ENCODE results near the gene AGFG2.

DNA sequence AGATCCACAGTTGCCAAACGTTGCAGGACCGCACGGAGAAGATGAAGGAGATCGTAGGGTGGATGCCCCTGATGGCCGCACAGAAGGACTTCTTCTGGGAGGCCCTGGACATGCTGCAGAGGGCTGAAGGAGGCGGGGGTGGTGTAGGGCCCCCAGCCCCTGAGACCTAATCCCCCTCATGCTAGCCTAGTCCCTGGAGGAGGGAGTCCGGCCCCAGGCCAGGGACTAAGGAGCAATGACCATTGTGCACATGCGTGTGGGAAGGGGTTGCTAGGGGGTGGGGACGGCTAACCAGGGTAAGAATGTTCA is 61.7 kb downstream of the AGFG2 start:
- TF ChIP-seq, protein P1, sequence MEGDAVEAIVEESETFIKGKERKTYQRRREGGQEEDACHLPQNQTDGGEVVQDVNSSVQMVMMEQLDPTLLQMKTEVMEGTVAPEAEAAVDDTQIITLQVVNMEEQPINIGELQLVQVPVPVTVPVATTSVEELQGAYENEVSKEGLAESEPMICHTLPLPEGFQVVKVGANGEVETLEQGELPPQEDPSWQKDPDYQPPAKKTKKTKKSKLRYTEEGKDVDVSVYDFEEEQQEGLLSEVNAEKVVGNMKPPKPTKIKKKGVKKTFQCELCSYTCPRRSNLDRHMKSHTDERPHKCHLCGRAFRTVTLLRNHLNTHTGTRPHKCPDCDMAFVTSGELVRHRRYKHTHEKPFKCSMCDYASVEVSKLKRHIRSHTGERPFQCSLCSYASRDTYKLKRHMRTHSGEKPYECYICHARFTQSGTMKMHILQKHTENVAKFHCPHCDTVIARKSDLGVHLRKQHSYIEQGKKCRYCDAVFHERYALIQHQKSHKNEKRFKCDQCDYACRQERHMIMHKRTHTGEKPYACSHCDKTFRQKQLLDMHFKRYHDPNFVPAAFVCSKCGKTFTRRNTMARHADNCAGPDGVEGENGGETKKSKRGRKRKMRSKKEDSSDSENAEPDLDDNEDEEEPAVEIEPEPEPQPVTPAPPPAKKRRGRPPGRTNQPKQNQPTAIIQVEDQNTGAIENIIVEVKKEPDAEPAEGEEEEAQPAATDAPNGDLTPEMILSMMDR (IDR thresholded peaks at IDR 0.05 in 2 of 3, conservative IDR thresholded peaks at IDR 0.05 in 1 of 3; ENCODE audit: control insufficient read depth in 2 of 3, extremely low read depth in 1 of 3, insufficient read depth in 1 of 3, low read depth in 3 of 3, low read length in 3 of 3), result no peak
- TF ChIP-seq, protein P2, sequence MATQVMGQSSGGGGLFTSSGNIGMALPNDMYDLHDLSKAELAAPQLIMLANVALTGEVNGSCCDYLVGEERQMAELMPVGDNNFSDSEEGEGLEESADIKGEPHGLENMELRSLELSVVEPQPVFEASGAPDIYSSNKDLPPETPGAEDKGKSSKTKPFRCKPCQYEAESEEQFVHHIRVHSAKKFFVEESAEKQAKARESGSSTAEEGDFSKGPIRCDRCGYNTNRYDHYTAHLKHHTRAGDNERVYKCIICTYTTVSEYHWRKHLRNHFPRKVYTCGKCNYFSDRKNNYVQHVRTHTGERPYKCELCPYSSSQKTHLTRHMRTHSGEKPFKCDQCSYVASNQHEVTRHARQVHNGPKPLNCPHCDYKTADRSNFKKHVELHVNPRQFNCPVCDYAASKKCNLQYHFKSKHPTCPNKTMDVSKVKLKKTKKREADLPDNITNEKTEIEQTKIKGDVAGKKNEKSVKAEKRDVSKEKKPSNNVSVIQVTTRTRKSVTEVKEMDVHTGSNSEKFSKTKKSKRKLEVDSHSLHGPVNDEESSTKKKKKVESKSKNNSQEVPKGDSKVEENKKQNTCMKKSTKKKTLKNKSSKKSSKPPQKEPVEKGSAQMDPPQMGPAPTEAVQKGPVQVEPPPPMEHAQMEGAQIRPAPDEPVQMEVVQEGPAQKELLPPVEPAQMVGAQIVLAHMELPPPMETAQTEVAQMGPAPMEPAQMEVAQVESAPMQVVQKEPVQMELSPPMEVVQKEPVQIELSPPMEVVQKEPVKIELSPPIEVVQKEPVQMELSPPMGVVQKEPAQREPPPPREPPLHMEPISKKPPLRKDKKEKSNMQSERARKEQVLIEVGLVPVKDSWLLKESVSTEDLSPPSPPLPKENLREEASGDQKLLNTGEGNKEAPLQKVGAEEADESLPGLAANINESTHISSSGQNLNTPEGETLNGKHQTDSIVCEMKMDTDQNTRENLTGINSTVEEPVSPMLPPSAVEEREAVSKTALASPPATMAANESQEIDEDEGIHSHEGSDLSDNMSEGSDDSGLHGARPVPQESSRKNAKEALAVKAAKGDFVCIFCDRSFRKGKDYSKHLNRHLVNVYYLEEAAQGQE (IDR thresholded peaks at IDR 0.05; ENCODE audit: low read depth, low read length), result no peak
- TF ChIP-seq DPF2 (IDR thresholded peaks at IDR 0.05), result no peak
- TF ChIP-seq BRCA1 (IDR thresholded peaks at IDR 0.05; ENCODE audit: low read depth, low read length), result no peak
- no peak for TF ChIP-seq FOXK2 (IDR thresholded peaks at IDR 0.05)
- no peak for TF ChIP-seq EZH2 (IDR thresholded peaks at IDR 0.05; ENCODE audit: borderline replicate concordance, control insufficient read depth, low read depth, low read length)
- TF ChIP-seq FOS (IDR thresholded peaks at IDR 0.05; ENCODE audit: borderline replicate concordance, extremely low read depth, insufficient read length), result no peak
- no peak for TF ChIP-seq EP300 (IDR thresholded peaks at IDR 0.05; ENCODE audit: borderline replicate concordance in 1 of 2, control insufficient read depth in 1 of 2, low read depth in 2 of 2, low read length in 2 of 2)
- TF ChIP-seq SIN3A (IDR thresholded peaks at IDR 0.05; ENCODE audit: low read depth, low read length), result no peak
- TF ChIP-seq RCOR1 (conservative IDR thresholded peaks at IDR 0.05; ENCODE audit: low read depth, low read length), result no peak
- TF ChIP-seq CREB1 (IDR thresholded peaks at IDR 0.05; ENCODE audit: low read depth), result no peak
- no peak for TF ChIP-seq TARDBP (IDR thresholded peaks at IDR 0.05; ENCODE audit: borderline replicate concordance)
- TF ChIP-seq, protein P3, sequence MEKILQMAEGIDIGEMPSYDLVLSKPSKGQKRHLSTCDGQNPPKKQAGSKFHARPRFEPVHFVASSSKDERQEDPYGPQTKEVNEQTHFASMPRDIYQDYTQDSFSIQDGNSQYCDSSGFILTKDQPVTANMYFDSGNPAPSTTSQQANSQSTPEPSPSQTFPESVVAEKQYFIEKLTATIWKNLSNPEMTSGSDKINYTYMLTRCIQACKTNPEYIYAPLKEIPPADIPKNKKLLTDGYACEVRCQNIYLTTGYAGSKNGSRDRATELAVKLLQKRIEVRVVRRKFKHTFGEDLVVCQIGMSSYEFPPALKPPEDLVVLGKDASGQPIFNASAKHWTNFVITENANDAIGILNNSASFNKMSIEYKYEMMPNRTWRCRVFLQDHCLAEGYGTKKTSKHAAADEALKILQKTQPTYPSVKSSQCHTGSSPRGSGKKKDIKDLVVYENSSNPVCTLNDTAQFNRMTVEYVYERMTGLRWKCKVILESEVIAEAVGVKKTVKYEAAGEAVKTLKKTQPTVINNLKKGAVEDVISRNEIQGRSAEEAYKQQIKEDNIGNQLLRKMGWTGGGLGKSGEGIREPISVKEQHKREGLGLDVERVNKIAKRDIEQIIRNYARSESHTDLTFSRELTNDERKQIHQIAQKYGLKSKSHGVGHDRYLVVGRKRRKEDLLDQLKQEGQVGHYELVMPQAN (conservative IDR thresholded peaks at IDR 0.05), result no peak

All from GM12878 (cell line).